GM18502 (cell line): Measurements from ENCODE around the gene TMEM266.

Source experiments
- ATAC-seq: cut with Tn5 transposase; IDR thresholded peaks from one replicate; pipeline ENCODE4 v1.9.1; 2021; ENCODE audit warnings: mild to moderate bottlenecking; ENCODE audit not compliant: unreplicated experiment, poor library complexity

The TMEM266 gene

DNA sequence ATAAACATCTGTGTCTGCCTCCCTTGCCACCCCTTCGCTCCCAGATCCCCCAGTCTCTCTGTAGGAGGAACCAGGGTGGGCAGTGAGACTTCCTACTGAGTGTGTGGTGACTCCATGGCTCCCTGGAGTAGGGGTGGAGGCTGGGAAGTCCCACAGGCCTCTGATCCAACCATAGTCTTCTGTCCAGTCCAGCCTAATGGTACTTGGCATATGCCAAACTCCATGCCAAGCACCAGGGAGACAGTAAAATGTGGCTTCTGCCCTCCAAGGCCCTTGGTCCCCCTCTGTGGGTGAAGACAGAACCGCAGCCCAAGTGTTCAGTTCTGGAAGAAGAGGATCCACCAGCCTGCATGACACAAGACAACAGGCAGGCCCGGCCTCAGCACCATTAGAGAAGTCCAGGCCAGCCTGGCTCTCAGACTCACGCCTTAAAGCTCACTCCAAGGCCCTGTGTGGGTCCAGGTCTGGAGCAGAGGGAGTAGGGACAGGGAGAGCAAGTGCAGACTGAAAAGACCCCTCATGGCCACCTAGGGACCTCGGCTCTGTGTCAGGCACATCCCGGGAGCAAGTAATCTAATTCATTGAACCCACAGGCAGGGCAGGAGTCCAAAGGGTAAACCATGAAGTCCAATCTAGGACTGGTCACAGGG is 138.8 kb downstream of the TMEM266 start:
- ATAC-seq = no peak

DNA sequence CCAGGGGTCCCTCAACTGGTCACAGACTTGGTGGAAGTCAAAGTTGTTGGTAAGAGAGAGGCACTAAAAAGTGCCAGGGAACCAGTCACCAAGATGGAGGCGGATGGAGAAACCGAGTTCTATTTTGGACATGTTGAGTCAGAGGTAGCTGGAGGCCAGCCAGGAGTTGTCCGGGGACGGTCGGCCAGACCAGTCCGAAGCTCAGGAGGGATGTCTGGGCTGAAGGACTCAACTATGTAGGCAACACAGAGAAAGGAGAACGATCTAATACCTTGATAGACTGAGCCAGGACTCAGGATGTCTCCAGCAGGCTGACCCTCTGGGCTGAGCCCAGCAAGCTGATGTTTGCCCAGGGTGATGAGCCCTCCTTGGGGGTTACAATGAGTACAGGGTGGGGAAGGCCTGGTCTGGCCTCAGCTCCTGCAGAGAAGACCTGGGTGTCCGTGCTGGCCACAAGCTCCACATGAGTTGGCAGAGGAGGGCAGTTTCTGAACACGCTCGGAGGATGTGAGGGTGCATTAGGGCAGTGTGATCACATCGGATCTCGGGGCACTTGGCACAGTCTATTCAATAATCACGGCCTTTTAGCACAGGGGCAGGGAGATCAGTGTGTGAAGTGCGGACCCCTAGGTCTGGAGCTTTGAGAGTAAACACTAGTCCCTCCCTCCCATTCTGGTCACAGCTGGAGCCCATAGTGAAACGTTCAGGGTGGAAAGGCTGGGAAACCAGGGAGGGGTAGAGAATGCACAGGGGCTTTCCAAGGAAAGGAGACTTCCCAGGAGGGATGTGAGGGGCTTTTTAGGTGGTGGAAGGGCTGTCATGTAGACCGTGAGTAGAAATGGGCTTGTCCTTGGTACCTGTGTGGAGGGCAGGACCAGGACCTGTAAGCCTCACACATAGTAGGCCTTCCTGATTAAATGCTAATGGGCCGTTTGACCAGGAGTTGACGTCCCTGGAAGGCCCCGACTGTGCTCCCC is 139.6 kb downstream of the TMEM266 start:
- no peak for ATAC-seq

DNA sequence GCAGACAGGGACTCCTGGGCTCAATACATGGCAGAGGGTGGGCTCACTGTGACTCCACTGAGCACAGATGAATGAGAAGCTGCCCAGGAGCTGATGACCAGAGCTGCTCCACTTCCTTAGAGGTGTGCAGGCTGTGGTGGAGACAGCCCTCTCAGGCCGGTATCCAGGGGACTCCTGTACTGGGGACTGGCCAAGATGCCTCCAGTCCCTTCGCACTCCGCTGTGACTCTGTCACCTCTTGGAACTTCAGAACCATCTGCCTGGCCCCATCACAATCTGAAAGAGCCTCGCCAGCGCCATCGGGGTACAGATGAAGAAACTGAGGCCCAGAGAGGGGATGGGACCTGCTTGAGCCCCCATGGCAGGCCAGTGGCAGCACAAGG is 140.3 kb downstream of the TMEM266 start:
- no peak for ATAC-seq

DNA sequence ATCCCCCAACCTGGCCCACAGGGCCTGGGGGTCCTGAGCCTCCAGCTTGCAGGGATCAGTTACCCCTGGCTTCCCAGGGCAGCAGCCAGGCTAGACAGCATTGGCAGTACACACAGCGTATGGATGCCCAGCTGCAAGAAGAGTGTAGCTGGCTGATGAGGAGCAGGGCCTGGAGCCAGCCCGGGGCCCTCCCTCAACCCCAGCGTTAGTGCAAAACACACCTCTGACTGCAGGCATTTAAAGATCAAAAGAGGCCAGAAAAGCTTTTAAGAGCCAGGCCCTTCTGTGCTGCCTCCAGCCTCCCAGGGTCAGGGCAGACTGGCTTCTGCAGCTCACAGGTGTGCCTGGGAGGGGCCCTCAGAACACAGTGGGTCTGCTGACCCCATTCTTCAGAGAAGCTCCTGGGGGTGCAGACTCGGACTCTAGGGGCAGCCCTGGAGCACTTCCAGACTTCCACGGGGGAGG is 140.9 kb downstream of the TMEM266 start:
- ATAC-seq = no peak

DNA sequence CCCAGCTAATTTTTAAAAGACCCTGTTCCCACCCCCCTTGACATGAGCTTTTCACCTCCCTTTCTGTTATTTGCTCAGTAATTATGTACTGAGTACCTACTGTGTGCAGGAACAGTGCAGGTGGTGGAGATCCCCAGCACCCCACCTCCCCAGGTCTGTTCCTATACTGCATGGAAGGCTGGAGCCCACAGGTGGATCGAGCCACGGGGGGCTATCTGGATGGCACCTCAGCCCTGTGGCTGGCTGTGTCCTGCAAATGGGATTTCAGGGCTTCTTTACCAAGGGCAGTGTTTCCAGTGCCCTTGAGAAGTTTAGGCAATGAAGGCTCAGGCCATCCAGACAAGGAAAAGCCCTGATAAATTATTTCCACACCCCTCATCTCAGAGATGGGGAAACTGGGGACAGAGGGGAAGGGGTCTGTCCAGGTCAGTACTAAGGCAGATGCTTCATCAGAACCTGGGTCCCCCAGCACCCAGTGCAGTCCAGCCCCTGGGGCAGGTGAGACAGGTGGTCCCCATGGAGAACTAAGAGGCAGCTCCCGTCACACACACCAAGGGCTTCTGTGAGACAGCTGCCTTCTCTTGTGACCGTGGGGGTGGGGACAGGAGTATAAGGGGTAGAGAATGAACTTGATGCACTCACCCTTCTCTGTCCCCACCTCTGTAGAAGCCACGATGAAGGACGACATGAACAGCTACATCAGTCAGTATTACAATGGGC is 141.9 kb downstream of the TMEM266 start:
- no peak for ATAC-seq

DNA sequence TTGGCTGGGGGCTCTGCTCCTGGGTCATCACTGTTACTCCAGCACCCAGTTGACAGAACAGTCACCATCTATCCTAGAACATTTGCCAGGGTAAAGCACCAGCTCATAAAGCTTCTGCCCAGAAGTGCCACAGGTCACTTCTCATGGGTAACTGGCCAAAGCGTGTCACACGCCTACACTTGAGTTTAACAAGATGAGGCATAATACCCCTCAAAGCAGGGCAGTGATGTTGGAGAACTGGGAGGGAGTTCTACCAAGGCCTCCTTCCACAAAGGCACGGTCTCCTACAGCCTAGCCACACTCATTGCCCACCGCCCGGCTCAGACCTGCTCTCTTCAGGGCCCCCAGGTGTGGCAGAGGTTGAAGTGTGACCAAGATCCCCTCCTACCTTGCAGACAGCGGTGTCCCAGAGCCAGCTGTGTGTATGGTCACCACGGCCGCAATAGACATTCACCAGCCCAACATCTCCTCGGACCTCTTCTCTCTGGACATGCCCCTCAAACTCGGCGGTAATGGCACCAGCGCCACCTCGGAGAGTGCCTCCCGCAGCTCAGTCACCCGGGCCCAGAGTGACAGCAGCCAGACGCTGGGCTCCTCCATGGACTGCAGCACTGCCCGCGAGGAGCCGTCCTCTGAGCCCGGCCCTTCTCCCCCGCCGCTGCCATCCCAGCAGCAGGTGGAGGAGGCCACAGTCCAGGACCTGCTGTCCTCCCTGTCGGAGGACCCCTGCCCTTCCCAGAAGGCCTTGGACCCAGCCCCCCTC is 143.7 kb downstream of the TMEM266 start:
- no peak for ATAC-seq

DNA sequence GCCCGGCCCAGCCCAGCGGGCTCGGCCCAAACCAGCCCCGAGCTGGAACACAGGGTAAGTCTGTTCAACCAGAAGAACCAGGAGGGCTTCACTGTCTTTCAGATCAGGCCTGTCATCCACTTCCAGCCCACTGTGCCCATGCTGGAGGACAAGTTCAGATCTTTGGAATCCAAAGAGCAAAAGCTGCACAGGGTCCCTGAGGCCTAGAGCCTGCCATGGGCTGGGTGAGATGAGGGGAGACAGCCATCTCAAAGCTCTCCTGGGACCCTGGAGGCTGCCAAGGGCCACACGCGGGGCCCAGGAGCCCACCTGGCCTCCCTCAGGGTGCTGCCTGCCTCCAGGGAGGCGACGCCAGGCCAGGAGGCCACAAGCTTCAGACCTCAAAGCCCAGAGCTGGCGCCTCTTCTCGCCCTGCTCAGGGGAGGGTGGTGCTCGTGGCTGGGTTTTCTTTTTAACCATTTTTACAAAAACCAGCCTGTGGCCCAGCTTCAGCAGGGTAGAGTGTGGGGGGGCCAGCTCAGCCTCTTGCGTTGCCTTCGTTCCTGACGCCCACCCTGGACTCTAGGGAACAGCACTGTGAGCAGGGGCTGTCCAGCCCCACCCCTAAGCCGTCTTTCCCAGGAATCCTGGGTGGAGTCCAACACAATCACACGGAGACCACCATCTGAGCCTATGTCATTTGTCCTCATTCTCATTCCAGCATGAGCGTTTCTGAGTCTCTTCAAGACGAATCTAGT is 144.5 kb downstream of the TMEM266 start:
- ATAC-seq = no peak

DNA sequence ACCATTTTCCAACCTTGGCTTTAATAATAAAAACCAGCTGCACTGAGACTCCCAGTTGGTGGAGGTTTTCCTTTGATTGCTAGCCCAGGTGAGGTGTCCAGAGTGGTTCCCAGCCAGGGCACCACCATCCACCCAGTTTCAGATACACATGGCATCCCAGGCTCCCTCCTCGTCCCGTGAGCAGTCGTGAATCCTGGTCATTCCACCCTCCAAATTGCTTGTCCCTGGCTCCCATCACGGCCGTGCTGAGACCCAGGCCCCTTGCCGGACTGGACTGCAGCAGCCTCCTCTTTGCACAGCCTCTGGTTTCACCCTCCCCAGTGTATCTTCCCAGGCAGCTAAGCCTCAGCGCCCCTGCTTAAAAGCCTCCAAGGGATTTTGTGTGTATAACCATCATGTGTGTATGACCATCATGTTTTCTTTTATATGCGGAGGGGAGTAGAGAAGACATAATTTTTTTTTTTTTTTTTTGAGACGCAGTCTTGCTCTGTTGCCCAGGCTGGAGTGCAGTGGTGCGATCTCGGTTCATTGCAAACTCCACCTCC is 145.2 kb downstream of the TMEM266 start:
- no peak for ATAC-seq

DNA sequence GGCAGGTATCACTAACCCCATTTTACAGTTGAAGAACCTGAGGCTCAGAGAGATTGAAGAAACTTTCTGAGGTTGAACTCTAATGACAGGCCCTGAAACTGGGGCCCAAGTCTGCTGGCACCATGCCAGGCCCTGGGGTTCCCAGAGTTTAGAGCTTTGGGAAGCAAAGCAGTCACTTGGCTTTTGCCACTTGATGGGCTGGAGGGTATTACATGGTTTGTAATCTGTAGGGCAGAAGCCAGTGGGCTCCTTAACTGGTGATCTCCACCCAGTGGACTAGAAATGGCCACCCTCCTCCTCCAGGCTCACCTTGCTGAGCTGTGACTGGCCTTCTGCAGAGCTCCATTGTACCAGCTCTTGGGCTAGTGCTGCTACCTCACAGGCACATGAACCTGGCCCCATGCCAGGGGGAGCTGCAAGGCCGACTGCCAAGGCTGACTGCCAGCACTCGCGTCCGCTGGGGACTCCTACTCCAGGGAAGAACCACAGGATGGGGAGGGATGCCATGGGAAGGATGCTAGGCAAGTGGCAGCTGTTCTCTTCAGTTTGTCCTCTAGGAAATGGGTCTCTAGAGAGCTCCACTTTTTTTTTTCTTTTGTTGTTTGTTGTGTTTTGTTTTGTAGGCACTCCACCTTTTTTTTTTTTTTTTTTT is 146.7 kb downstream of the TMEM266 start:
- ATAC-seq = no peak

DNA sequence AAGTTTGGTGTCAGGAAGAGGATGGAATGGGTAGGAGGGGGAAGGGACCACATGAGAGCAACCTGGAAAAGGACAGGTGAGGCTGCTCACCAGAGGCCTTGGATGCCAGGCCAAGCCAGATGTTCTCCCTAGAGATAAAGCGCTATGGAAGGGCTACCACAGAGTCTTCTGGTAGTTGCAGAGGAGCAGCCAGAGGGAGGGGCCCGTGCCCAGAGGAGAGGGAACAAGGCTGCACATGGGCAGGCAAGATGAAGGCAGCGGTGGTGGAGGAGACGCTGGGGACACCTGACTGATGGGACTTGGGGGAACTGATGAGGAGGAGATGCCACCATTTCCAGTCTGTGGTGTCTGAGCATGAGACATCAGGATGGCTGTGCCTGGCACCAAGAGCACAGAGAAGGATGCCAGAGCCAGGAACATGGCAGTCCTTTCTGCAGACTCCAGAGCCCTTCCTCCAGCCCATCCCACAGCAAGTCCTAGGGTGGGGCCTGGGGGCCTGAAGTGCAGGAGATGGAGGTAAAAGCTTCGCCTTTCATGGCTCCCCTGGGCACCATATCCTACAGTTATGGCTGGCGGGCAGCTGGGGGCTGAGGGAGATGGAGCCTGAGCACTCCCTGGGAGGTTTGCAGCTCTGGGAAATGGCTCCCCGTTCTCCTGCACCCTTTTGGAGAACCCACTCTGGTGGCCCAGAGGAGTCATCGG is 148.4 kb downstream of the TMEM266 start:
- ATAC-seq = no peak

DNA sequence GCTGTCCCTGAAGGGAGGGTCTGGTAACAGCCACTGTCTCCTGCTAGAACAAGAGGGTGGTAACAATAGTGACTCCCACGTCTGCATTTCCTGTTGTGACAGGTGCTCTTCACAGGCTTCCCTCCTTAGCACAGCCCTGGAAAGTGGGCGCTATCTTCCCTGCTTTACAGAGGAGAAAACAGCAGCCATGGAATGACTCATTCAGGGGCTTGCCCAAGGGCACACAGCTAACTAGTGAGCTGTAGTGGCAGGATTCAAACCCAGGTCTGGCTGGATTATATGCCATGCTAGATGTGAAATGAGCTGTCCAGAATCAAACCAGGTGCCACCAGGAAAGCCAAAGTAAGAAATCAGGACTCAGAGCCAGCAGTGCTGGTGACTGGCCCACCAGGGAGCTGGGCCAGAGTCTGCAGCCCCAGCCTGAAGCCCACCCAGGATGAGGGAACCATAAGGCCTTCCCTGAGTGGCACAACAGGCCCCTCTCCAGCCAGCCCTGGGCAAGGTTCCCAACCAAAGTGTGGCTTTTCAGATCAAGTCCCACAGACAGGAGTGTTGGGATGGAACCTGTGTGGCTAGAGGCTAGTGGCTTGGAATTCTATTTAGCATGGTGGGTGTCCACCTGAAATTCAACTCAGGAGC is 149.1 kb downstream of the TMEM266 start:
- ATAC-seq = no peak

DNA sequence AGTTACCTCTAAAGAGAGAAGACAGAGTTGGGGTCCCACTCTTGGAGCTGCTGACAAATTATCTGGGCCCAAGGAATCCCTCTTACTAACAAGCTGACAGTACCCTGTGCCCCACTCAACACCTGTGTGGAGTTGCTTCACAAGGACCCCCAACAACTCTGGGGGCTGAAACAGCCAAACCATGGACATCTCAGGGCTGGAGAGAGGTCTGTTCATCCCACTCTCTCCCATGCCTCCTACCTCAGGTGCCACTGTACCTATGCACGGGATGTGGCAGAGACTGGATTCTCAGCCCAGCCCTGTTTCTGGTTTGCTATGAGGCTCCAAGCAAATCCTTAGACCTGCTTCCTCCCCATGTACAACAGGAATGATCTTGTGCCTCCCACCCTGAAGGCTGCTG is 149.7 kb downstream of the TMEM266 start:
- no peak for ATAC-seq

DNA sequence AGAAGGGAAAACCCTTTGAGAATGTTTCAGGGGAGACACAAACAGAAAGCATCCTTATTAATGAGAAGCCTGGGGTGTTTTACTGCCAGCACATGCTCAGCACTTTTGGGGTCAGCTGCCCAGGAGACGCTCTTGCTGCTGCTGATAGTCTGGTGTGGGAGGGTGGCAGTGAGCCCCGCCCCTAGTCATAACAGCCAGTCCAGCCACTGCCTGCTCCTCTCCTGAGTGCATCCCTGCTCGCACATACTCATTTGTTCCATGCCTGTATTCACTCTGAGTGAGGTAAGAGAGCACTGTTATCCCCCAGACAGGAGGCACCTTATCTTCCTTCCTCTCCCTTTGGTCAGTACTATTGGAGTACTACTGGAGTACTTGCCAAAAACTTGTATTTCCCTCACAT is 150.2 kb downstream of the TMEM266 start:
- ATAC-seq = no peak

DNA sequence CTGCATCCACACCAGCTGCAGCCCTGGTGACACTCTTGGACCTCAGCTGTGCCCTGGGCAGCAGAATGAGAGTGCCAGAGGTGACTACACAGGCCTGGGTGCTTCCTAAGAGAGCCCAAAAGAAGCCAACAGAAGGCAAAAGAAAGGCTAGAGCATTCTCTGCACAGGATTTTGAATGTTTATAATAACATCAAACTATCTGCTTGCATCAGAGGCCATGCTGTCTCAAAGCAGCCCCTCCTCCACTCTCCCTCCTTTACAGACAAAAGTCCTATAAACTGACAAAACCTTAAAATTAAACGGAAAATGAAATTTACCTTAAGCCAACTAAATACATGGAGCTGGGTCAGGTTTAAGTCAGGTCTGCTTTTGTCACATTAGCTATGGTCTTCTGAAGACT is 155.8 kb downstream of the TMEM266 start:
- no peak for ATAC-seq

DNA sequence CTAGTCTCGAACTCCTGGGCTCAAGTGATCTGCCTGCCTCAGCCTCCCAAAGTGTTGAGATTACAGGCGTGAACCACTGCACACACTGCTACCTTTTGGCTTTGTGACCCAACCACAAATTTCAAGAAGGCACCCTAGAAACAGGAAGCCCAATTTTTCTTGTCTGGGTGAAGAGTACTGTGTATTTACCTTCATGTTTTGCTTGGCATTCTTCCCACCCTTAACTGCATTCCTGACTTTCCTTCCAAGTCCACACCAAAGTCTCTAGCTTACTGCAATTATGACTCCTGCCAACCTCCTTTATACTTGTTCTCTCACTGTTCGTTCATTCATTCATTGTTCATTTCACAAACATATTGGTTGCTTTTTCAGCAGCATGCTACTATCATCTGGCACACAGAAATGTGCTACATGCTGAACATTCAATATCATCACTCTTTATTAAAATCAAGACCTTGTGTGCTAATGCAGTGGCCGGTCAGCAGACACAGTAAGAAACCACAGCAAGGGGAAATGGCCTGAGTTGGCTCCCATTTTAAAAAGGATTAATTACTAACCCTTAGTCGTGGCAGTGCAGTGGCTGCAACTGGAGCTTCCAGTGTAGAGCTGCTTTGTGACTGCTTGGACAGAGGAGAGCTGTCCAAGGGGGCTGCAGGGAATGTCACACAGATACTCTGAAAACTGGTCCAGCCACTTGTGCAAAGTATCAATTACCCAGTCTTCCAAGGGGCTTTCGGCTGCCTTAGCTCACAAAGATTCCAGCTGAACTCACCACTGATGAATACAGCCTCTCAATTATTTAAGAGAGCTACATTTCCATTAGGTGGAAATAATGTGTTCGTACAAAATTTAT is 157.5 kb downstream of the TMEM266 start:
- ATAC-seq = no peak

DNA sequence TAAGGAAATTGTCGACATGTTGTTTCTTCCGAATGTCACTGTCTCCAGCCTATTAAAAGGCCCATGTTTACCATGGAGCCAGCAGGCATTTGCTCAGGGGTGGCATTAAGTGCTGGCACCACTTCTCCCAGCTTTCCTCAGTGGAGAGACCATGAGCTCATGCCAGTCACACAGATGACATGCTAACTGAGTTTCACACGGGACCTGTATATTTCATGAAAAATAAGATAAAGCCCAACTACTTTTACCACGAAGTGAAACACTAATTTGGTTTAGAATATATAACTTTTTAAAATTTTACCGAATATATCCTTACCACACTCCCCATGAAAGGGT is 158.1 kb downstream of the TMEM266 start:
- ATAC-seq = no peak
